Neural progenitor cell (in vitro differentiated cells): ENCODE data around the gene RGS6. TPM values are rescaled to one million over a fixed set of nuclear protein-coding genes. Genes with fewer than 3 reads are reported as not detected.

Experiments
- DNase-seq: peaks from one replicate; pipeline ENCODE4 v3.0.0-alpha.2; 2016; ENCODE audit warnings: low spot score
- H2AFZ ChIP-seq: fragments of 200-600 bp; sonication (generic); replicated peaks from 2 replicates; pipeline ENCODE4 v1.6.1; 2016; ENCODE audit warnings: antibody characterized with exemption
- H3F3A ChIP-seq: fragments of 200-600 bp; sonication (generic); 2 replicates; pipeline ENCODE4 v1.6.1; 2016; ENCODE audit warnings: antibody characterized with exemption, low read depth
- H3K27ac ChIP-seq: fragments of 200-600 bp; sonication (generic); 2 replicates; pipeline ENCODE4 v1.5.1; 2016; ENCODE audit warnings: mild to moderate bottlenecking
- H3K27me3 ChIP-seq: fragments of 200-600 bp; sonication (generic); 2 replicates; pipeline ENCODE4 v1.6.1; 2016; ENCODE audit warnings: mild to moderate bottlenecking, moderate library complexity
- H3K36me3 ChIP-seq: fragments of 200-600 bp; sonication (generic); 2 replicates; pipeline ENCODE4 v1.5.1; 2016
- H3K4me1 ChIP-seq: fragments of 200-600 bp; sonication (generic); 2 replicates; pipeline ENCODE4 v1.6.1; 2016; ENCODE audit warnings: mixed run types
- H3K4me2 ChIP-seq: fragments of 200-600 bp; sonication (generic); 2 replicates; pipeline ENCODE4 v1.6.1; 2016
- H3K4me3 ChIP-seq: fragments of 200-600 bp; sonication (generic); 2 replicates; pipeline ENCODE4 v1.5.1; 2016
- H3K79me2 ChIP-seq: fragments of 200-600 bp; sonication (generic); 2 replicates; pipeline ENCODE4 v1.6.1; 2016; ENCODE audit warnings: low read depth
- H3K9ac ChIP-seq: fragments of 200-600 bp; sonication (generic); 2 replicates; pipeline ENCODE4 v1.6.1; 2016
- H3K9me3 ChIP-seq: fragments of 200-600 bp; sonication (generic); 2 replicates; pipeline ENCODE4 v1.5.1; 2016; ENCODE audit warnings: low read depth
- H4K20me1 ChIP-seq: fragments of 200-600 bp; sonication (generic); 2 replicates; pipeline ENCODE4 v1.6.1; 2016; ENCODE audit warnings: low read depth
- H3K27ac Mint-ChIP-seq: 3 replicates; pipeline ENCODE4 v1.8.0; 2021; ENCODE audit warnings: mixed read lengths
- H3K27me3 Mint-ChIP-seq: 2 replicates; pipeline ENCODE4 v1.8.0; 2022; ENCODE audit warnings: low read depth, mild to moderate bottlenecking, inconsistent platforms, moderate library complexity, mixed read lengths; ENCODE audit not compliant: insufficient read depth
- H3K36me3 Mint-ChIP-seq: 3 replicates; pipeline ENCODE4 v1.8.0; 2021; ENCODE audit warnings: mixed read lengths
- H3K4me1 Mint-ChIP-seq: 3 replicates; pipeline ENCODE4 v1.8.0; 2021; ENCODE audit warnings: mixed read lengths
- H3K4me3 Mint-ChIP-seq: 3 replicates; pipeline ENCODE4 v1.8.0; 2021; ENCODE audit warnings: mild to moderate bottlenecking, moderate library complexity, mixed read lengths
- H3K9me3 Mint-ChIP-seq: 3 replicates; pipeline ENCODE4 v1.8.0; 2020; ENCODE audit warnings: mixed read lengths
- EZH2 ChIP-seq: fragments of 200-600 bp; sonication (generic); IDR thresholded peaks from 2 replicates; pipeline ENCODE4 v1.6.1; 2017; ENCODE audit warnings: antibody characterized with exemption, mild to moderate bottlenecking, moderate library complexity
- EZH2phosphoT487 ChIP-seq: fragments of 200-600 bp; sonication (generic); IDR thresholded peaks from 2 replicates; pipeline ENCODE4 v1.6.1; 2017; ENCODE audit warnings: antibody characterized with exemption
- total RNA-seq: library from RNA; depleted of rRNA; stranded (reverse); fragments of >200 nt; gene quantifications from 2 replicates; pipeline ENCODE4 v1.2.3, GENCODE V29; 2015; ENCODE audit warnings: low replicate concordance
- TF ChIP-seq, protein P1 (sequence below): fragments of 200-600 bp; sonication (generic); IDR thresholded peaks from 2 replicates; pipeline ENCODE4 v1.5.1; 2017; ENCODE audit warnings: antibody characterized with exemption, mild to moderate bottlenecking

Gene RGS6
- total RNA-seq, 1 donor from 2014 or later = 0.80 TPM

DNA sequence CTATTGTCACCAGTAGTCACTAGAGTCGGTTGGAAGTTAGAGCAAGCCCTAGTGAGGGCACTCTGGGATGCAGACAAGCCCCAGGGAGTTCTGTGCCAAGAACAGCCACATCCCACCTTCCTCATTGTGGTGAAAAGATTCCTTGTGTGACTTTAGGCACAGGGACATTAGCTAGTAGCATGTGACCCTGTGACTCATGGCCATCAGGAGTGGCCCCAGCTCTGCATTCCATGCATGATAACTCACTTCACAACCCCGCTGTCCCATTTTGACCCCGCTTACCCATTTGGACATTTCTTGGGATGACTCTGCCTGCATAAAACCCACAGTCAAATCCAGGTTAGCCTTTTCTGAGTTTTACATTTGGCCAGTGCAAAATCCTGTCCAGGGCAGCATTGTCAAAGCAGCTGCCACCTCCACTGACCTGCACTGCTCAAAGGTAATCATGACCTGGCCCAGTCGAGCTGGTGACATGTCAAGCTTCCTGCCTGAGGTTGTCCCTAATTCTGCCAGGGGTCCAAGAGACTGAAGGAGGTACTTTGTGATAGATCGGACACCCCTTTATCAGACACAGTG is 531.1 kb downstream of the RGS6 start:
- Histone ChIP-seq H3K36me3 (no peaks in the 10 kb centered on the region), H4K20me1 (no peaks in the 10 kb centered on the region), H2AFZ (no peak overlapping the region), H3K9me3 (peaks cover 8% of the 10 kb centered on the region), H3K4me3 (no peak overlapping the region), H3F3A (no peaks in the 10 kb centered on the region), H3K79me2 (no peaks in the 10 kb centered on the region), H3K4me2 (no peak overlapping the region), H3K27me3 (no peaks in the 10 kb centered on the region), H3K9ac (no peak overlapping the region), H3K4me1 (no peaks in the 10 kb centered on the region), H3K27ac (no peak overlapping the region)
- DNase-seq = no peak
- TF ChIP-seq EZH2 (no peak), EZH2phosphoT487 (no peak)
- TF ChIP-seq, protein P1, sequence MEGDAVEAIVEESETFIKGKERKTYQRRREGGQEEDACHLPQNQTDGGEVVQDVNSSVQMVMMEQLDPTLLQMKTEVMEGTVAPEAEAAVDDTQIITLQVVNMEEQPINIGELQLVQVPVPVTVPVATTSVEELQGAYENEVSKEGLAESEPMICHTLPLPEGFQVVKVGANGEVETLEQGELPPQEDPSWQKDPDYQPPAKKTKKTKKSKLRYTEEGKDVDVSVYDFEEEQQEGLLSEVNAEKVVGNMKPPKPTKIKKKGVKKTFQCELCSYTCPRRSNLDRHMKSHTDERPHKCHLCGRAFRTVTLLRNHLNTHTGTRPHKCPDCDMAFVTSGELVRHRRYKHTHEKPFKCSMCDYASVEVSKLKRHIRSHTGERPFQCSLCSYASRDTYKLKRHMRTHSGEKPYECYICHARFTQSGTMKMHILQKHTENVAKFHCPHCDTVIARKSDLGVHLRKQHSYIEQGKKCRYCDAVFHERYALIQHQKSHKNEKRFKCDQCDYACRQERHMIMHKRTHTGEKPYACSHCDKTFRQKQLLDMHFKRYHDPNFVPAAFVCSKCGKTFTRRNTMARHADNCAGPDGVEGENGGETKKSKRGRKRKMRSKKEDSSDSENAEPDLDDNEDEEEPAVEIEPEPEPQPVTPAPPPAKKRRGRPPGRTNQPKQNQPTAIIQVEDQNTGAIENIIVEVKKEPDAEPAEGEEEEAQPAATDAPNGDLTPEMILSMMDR = no peak
- Mint-ChIP-seq H3K27me3 (peaks cover 2% of the 10 kb centered on the region), H3K27ac (peak overlapping the region; percentile 29), H3K4me1 (peaks cover 6% of the 10 kb centered on the region), H3K4me3 (no peak overlapping the region), H3K36me3 (no peaks in the 10 kb centered on the region), H3K9me3 (peaks cover 30% of the 10 kb centered on the region)

DNA sequence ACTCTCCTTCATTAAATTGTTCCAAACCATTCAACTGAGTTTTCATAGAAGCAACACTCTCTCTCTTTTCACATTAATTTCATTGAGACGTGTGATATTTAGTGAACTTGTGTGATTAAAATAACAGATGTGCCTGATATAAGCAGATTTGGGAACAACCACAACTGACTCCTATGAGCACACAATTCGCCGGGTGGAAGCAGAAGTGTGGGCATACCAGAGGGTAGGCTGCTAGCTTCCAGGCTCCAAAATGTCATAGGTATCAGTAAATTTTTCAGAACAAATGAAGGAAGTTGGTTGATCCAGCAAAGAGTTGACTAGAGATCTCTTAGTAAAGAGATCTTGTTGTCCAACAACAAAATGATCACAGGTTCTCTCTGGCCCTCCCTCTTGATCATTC is 532.0 kb downstream of the RGS6 start:
- Mint-ChIP-seq H3K9me3 (peaks cover 30% of the 10 kb centered on the region), H3K36me3 (no peaks in the 10 kb centered on the region), H3K4me3 (no peak overlapping the region), H3K27ac (peak overlapping the region; percentile 16), H3K27me3 (no peaks in the 10 kb centered on the region), H3K4me1 (peaks cover 6% of the 10 kb centered on the region)
- H4K20me1 ChIP-seq = no peaks in the 10 kb centered on the region
- TF ChIP-seq EZH2phosphoT487 (no peak), EZH2 (no peak)
- H3K79me2 ChIP-seq = no peaks in the 10 kb centered on the region
- H3K36me3 ChIP-seq = no peaks in the 10 kb centered on the region
- no peaks in the 10 kb centered on the region for H3K4me1 ChIP-seq
- no peaks in the 10 kb centered on the region for H3F3A ChIP-seq
- no peaks in the 10 kb centered on the region for H3K27me3 ChIP-seq
- no peak overlapping the region for H2AFZ ChIP-seq
- DNase-seq = no peak
- peaks cover 8% of the 10 kb centered on the region for H3K9me3 ChIP-seq
- no peak overlapping the region for H3K27ac ChIP-seq
- H3K4me3 ChIP-seq = no peak overlapping the region
- no peak overlapping the region for H3K9ac ChIP-seq
- H3K4me2 ChIP-seq = no peak overlapping the region

DNA sequence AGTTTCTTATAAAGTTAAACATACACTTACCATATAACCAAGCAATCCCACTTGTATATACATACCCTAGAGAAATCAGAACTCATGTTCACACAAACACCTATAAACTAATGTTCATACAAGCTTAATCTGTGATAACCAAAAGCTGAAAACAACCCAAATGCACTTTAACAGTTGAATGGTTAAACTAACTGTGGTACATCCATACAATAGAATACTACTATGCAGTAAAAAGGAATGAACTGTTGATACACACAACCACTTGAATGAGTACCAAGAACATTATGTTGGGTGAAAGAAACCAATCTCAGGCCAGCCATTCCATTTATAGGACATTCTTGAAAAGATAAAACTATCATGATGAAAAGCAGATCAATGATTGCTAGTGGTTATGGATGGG is 534.1 kb downstream of the RGS6 start:
- H3K4me2 ChIP-seq = no peak overlapping the region
- no peak overlapping the region for H3K4me3 ChIP-seq
- DNase-seq = no peak
- no peaks in the 10 kb centered on the region for H3K27me3 ChIP-seq
- peaks cover 8% of the 10 kb centered on the region for H3K9me3 ChIP-seq
- no peaks in the 10 kb centered on the region for H3K36me3 ChIP-seq
- no peak overlapping the region for H3K27ac Mint-ChIP-seq
- no peak overlapping the region for H3K9ac ChIP-seq
- H4K20me1 ChIP-seq = no peaks in the 10 kb centered on the region
- no peak overlapping the region for H3K27ac ChIP-seq
- H3K9me3 Mint-ChIP-seq = peaks cover 28% of the 10 kb centered on the region
- H3K4me1 Mint-ChIP-seq = peaks cover 6% of the 10 kb centered on the region
- no peaks in the 10 kb centered on the region for H3K27me3 Mint-ChIP-seq
- H3K4me1 ChIP-seq = no peaks in the 10 kb centered on the region
- H3F3A ChIP-seq = no peaks in the 10 kb centered on the region
- no peak overlapping the region for H2AFZ ChIP-seq
- TF ChIP-seq EZH2phosphoT487 = no peak
- no peaks in the 10 kb centered on the region for H3K36me3 Mint-ChIP-seq
- no peaks in the 10 kb centered on the region for H3K79me2 ChIP-seq
- H3K4me3 Mint-ChIP-seq = no peak overlapping the region

DNA sequence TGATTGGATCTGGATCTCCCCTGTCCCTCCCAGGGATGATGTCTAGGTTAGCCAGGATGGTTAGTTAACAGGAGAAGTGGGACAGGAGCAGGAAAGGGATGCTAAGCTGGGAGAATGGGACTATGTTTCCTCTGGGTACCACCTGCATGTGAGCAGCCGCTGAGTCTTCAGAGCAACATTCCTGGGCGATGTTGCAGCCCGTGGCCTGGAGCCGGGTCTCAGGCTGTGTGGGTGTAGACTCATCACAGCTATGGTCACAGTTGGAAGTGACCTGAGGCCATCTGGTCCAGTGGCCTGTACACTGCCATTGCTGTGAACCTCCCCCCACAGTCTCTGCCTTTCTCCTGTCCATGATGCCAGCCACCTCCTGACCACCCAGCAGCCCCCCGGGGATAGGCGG is 539.1 kb downstream of the RGS6 start:
- Histone ChIP-seq H2AFZ (no peak overlapping the region), H3K27me3 (no peaks in the 10 kb centered on the region), H4K20me1 (no peaks in the 10 kb centered on the region), H3K4me3 (no peak overlapping the region), H3K9ac (no peak overlapping the region), H3K36me3 (no peaks in the 10 kb centered on the region), H3K9me3 (peaks cover 3% of the 10 kb centered on the region), H3K27ac (no peak overlapping the region), H3K79me2 (no peaks in the 10 kb centered on the region), H3K4me1 (no peaks in the 10 kb centered on the region), H3K4me2 (no peak overlapping the region), H3F3A (no peaks in the 10 kb centered on the region)
- TF ChIP-seq EZH2phosphoT487 = no peak
- TF ChIP-seq, protein P1 = no peak
- Mint-ChIP-seq H3K27ac (no peak overlapping the region), H3K4me3 (no peak overlapping the region), H3K27me3 (peaks cover 2% of the 10 kb centered on the region), H3K4me1 (peaks cover 10% of the 10 kb centered on the region), H3K36me3 (no peaks in the 10 kb centered on the region), H3K9me3 (peaks cover 15% of the 10 kb centered on the region)
- no peak for DNase-seq
